Erythroblast (primary cell): ENCODE results near the gene MCF2L.

Experiments used
- GATA1 ChIP-seq: IDR thresholded peaks from 2 replicates; pipeline ENCODE4 v1.6.1; 2011; ENCODE audit warnings: low read depth, mild to moderate bottlenecking, control low read depth, low read length, moderate library complexity
- POLR2A ChIP-seq: IDR thresholded peaks from 2 replicates; pipeline ENCODE4 v1.6.1; 2011; ENCODE audit warnings: mild to moderate bottlenecking, low read length

GRCh38 chr13:113021391-113021790, 52.4 kb downstream of the MCF2L start:
- TF ChIP-seq POLR2A, result no peak
- no peak for TF ChIP-seq GATA1
